GM18505 (cell line): Measurements from ENCODE around the gene ETHE1.

Source experiments
- ATAC-seq: cut with Tn5 transposase; IDR thresholded peaks from one replicate; pipeline ENCODE4 v1.9.1; 2021; ENCODE audit not compliant: unreplicated experiment
- POLR2A ChIP-seq: IDR thresholded peaks from 4 replicates; pipeline ENCODE4 v1.6.1; 2011; ENCODE audit warnings: borderline replicate concordance; ENCODE audit not compliant: insufficient read depth, insufficient read length; ENCODE audit errors: extremely low read depth

ETHE1 gene, protein sequence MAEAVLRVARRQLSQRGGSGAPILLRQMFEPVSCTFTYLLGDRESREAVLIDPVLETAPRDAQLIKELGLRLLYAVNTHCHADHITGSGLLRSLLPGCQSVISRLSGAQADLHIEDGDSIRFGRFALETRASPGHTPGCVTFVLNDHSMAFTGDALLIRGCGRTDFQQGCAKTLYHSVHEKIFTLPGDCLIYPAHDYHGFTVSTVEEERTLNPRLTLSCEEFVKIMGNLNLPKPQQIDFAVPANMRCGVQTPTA

DNA sequence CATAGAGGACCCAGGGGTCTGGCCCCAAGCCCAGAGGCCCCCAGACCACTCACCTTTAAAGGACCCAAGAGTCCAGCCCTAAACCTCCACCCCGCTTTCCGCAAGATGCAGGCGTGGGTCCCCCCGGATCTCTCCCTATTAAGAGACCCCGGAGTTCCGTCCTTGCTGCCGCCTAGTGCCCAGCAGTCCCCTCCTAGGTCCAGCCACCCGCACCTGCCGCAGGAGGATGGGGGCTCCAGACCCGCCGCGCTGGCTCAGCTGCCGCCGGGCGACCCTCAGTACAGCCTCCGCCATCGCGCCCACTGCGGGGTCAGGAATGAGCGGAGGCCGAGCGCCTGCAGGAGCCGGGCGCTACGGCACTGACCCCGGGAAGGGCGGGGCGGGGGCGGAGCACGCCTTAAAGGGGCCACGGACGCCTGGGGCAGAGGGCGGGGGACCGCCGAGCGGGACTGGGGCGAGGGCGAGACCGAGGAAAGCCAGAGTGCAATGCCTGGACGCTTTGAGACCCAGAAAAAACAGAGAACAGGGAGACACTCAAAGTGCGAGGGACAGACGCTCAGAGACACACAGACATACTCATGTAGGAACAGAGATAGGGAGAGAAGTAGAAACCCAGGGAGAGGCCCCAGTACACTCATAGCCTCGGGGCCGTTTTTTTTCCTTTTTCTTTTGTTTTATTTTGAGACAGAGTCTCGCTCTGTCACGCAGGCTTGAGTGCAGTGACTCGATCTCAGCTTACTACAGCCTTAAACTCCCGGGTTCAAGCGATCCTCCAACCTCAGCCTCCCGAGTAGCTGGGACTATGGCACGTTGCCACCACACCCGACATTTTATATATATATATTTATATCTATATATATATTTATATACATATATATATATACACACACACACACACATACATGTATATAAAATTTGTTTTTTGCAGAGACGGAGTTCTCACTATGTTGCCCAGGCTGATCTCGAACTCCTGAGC is at the start of gene ETHE1:
ETHE1 (minus strand) TSS at position 318 of the 976 bp plus-strand sequence; CDS start at position 294, 24 bp downstream.
- peak; percentile 71 for ATAC-seq
- peak; percentile 88 for TF ChIP-seq POLR2A

DNA sequence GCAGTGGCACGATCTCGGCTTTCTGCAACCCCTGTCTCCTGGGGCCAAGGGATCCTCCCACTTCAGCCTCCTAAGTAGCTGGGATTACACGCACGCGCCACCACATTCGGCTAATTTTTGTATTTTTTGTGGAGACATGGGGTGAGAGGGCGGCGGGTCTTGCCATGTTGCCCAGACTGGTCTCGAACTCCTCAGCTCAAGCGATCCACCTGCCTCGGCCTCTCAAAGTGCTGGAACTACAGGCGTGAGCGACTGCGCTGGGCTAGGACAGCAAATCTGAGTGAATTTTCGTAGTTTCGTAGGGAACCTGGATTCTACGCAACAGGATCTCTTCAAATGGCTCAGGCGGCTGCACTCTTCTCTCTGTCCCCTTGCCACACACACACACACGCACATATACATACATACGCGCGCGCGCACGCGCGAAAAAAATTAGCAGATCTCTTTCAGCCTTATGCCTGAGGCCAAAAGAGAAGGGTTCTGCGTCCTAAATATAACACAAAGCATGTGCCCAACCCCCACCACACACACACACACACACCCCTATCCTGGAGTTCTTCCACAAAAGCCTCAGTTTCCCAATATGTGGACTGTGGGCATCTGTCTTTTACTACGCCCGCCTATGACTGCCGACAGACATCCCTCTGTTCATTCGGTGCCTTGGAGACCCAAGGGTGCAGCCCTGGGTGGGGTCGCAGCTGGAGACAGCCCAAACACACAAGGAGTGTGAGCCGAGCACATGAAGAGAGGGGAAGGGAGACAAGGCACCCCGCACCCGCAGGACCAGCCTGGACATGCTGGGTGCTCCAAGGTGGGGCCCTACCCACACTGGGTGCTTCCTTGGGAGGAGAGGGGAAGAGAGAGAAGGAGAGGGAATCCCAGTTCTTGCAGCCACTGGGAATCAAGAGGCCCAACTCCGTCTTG is 49.2 kb upstream of the ETHE1 start:
- no peak for TF ChIP-seq POLR2A
- no peak for ATAC-seq

DNA sequence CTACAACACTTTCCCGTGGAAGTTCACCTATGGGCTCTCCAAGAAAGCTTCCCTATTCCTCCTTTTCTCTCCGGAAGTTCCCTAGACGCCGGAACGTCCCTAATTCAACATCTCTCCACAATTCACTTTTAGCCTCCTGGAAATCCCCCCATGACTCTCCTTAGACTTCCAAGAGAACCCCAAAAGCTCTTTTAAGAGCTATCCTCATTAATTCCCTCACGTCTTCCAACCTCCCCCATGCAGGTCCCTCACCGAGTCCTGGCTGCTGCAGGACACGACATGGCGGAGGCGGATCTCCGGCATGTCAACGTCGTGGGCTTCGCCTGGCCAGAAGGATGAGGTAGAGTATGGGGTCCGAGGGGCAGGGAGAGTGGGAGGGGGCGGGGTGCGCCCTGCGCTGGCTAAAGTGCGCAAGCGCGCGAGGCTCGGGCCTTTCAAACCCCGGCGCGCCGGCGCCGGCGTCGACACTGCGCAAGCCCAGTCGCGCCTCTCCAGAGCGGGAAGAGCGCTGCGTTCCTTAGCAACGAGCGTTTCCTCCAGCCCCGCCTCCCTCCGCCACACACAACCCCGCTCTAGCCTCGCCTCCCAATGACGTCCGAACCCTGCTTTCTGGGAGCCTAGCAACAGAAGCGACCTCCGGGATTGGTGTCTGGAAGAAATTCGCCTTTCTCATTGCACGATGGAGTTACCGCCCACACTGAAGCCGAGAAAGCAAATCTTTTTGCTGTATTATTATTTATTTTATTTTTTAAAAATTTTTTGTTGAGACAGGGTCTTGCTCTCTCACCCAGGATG is 48.4 kb upstream of the ETHE1 start, which contains the start of the genes PINLYP and XRCC1:
PINLYP (plus strand) TSS at position 646 of the 795 bp plus-strand sequence. CDS start 1,391 bp downstream, outside the sequence.
XRCC1 (minus strand) TSS at position 372 of the 795 bp plus-strand sequence; CDS start at position 303, 69 bp downstream.
- peak; percentile 96 for ATAC-seq
- peak; percentile 40 for TF ChIP-seq POLR2A

DNA sequence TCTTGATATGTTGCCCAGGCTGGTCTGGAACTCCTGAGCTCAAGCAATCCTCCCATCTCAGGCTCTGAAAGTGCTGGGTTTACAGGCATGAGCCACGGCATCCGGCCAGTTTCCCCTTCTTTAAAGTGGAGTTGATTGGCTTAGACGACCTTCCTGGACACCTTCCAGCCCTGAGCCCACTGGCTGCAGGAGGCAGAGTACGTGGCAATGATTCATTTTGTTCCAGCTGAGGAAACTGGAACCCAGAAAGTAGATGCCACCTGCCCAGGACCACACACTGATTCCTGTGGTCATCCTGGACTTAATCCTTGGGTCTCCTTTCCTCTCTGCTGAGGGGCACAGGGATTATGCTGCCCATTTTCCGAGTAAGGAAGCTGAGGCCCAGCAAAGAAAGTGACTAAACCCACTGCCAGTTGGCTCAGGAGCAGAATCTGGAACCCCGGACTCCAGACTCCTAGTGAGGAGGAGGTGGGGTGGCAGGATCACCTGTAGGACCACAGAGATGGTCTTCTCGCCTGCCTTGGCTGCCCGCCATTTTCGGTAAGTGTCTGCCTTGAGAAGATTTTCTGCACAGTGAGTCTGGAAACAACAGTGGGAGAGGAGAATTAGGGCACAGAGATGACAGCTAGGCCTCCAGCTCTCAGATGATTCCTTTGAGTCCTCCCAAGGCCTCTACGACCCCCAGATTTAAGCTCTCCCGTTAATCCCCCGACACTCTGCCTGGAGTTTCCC is 47.6 kb upstream of the ETHE1 start:
- no peak for TF ChIP-seq POLR2A
- no peak for ATAC-seq

DNA sequence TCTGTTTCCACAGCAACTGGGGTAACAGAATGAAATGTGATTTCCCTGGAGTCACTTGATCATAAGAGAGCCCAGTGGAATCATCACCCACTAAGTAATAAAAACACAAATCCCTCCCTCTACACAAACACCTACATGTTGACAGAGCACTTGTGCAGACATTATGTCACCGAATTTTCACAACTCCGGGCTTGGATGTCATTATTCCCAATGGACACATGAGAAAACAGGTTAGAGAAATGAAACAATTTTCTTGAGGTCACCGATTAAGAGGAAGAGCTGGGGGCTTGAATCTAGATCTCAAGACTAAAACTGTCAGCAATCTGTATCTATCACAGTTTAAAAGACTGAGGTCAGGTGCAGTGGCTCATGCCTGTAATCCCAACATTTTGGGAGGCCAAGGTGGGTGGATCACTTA is 45.2 kb upstream of the ETHE1 start:
- TF ChIP-seq POLR2A, result no peak
- no peak for ATAC-seq

DNA sequence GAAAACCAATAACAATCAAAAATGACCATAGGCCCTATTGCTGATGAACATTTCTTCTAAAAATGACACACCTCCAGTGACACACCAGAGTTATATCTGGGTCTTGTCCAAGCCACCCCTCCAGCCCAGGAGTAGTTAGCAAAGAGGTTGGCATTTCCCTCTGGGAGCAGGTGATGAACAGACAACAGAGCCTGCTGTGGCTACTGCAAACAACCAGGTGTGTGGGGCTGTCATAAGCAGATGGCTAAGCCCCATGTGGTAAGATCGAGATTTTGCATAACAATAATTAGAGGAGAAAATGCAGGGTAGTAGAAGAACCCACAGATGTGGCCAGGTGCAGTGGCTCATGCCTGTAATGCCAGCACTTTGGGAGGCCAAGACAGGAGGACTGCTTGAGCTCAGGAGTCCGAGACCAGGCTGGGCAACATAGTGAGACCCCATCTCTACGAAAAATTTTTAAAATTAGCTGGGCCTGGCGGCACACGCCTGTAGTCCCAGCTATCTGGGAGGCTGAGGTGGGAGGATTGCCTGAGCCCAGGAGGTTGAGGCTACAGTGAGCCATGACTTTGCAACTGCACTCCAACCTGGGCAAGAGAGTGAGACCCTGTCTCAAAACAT is 43.3 kb upstream of the ETHE1 start:
- no peak for ATAC-seq
- TF ChIP-seq POLR2A, result no peak

DNA sequence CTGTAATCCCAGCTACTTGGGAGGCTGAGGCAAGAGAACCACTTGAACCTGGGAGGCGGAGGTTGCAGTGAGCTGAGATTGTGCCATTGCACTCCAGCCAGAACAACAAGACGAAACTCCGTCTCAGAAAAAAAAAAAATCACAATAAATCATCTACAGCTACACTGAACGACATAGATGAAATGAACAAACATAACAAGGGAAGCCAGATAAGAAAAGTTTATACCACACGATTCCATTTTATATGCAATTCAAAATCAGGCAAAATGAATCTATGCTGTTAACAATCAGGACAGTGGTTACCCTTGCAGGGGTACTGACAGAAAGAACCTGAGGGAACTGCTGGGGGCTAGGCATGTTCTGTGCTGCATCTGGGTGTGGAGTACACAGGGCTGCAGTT is 42.7 kb upstream of the ETHE1 start:
- ATAC-seq, result no peak
- no peak for TF ChIP-seq POLR2A

DNA sequence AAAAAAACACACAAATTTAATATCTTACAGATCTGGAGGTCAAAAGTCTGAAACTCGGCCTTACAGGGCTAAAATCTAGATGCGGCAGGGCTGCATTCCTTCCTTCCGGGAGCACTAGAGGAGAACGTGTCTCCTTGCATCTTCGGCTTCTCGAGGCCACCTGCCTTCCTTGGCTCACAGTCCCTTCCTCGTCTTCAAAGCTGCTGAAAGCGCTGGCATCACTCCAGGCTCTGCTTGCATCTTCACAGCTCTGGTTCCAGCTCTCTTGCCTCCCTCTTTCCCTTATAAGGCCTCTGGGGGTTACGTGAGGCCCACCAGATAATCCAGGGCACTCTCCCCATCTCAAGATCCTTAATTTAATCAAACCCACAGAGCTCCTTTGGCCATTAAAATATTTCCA is 37.8 kb upstream of the ETHE1 start:
- ATAC-seq, result no peak

DNA sequence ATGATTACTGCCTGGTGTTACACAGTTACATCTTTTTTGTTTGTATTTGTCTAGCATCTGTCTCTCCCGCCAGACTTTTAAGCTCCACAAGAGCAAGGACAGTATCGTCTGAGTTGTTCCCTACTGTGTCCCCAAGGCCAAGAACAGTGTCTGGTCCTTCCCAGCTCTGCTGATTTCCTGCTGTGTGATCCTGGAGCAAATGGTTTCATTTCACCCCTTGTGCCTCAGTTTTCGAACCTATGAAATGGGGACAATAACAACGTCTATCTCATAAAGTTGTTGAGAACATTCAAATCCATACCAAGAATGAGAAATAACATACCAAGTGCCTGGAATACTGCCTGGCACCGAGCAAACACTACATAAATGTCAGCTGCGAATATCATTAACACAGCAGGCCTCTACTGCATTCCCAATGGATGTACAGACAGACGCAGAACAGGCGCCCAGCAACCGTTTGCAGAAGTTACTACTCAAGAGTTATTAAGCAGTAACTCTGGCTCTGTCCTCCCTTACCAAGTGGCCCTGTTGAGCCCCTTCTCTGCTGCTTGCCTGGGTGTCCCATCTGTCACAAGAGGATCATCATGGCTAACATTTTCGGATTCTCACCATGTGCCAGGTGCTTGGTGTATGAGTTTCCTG is 36.9 kb upstream of the ETHE1 start:
- TF ChIP-seq POLR2A, result no peak

More for the DNA sequence above, 37.8 kb upstream of the ETHE1 start:
- TF ChIP-seq POLR2A, result no peak

DNA sequence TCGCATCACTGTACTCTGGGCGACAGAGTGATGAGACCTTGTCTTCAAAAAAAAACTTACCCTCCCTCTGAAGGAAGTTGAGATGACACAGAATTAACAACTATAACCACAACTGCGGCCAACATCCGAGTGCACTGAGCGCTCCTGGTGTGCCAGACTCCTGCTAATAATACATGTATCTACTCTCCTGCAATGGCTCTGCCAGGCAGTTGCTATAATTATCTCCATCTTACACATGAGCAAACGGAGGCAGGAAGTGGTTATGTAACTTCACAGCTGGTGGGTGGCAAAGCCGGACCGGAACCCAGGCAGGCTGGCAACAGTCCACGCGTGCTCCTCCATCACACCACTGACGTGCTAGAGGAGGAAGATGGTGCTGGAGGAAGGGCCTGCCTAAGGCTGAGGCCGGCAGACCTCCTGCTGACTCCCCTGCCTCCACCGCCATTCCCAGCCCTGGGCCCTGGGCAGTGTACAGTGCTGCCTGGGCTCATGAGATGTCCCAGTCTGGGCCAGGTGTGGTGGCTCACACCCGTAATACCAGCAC is 35.8 kb upstream of the ETHE1 start:
- peak; percentile 70 for ATAC-seq
- no peak for TF ChIP-seq POLR2A

More for the DNA sequence above, 36.9 kb upstream of the ETHE1 start:
- ATAC-seq, result no peak
